ENCODE measurements around the gene UNC5C. TPM values are rescaled to one million over a fixed set of nuclear protein-coding genes. Genes with fewer than 3 reads are reported as not detected.
A peak's percentile ranks its signal among the peaks of the same experiment; 100 is the strongest.

Gene UNC5C
- total and polyA plus RNA-seq, 10 of the 15 experiments (the other 5 are each of a cell fraction or from before 2014, with no cell fraction given), result 0.02 to 2.0 (median 0.15) TPM; not detected in 1

DNA sequence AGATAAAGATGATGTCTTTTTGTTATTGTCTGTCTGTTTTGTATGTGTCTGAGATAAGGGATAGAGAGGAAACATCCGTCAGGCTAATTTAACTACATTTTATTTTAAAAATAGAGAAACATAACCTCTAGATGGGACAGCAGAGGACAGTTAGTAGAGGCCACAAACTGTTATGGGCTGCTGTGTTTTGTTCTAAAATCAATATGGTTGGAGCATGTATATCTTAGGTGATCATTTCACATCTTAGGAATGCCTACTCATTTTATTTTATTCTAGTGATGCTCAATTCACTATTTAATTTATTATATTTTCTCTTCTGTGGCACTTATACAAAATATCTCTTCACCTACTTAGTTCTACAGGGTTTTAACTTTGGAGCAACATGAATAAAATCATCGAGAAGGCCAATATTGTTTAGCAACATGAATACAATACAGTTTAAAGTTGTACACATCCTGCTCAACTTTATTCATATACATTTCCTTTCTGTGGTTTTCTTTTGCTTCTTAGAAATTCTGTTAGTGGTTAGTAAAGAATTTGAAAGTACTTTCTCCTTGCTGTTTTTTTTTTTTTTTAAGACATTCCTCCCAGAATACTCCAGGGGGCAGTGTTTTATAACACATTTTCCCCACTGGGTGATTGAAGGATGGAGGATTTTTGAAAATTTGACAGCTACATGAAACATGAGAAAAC, 392.9 kb downstream of the UNC5C start (continued):
- TF ChIP-seq ZNF217 (IDR thresholded peaks at IDR 0.05), result no peak
- TF ChIP-seq SMAD5 (IDR thresholded peaks at IDR 0.05; ENCODE audit: low read depth), result no peak
- no peak for TF ChIP-seq MYB (IDR thresholded peaks at IDR 0.05; ENCODE audit: borderline replicate concordance, low read depth, low read length)
- no peak for TF ChIP-seq CBX3 (IDR thresholded peaks at IDR 0.05; ENCODE audit: borderline replicate concordance, low read depth)
- TF ChIP-seq, protein P1, sequence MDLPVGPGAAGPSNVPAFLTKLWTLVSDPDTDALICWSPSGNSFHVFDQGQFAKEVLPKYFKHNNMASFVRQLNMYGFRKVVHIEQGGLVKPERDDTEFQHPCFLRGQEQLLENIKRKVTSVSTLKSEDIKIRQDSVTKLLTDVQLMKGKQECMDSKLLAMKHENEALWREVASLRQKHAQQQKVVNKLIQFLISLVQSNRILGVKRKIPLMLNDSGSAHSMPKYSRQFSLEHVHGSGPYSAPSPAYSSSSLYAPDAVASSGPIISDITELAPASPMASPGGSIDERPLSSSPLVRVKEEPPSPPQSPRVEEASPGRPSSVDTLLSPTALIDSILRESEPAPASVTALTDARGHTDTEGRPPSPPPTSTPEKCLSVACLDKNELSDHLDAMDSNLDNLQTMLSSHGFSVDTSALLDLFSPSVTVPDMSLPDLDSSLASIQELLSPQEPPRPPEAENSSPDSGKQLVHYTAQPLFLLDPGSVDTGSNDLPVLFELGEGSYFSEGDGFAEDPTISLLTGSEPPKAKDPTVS (IDR thresholded peaks at IDR 0.05; ENCODE audit: low read depth, low read length), result no peak
- no peak for TF ChIP-seq JUNB (IDR thresholded peaks at IDR 0.05)
- TF ChIP-seq SRF (IDR thresholded peaks at IDR 0.05; ENCODE audit: low read depth in 2 of 2, low read length in 2 of 2), result no peak
- no peak for TF ChIP-seq NFXL1 (IDR thresholded peaks at IDR 0.05; ENCODE audit: borderline replicate concordance)
- TF ChIP-seq CBFB (IDR thresholded peaks at IDR 0.05; ENCODE audit: low read depth), result no peak
- peak; percentile 31; the same call in 1 of the 2 replicates for TF ChIP-seq SMC3 (IDR thresholded peaks at IDR 0.05; ENCODE audit: borderline replicate concordance, low read length)
- no peak for TF ChIP-seq ZNF207 (IDR thresholded peaks at IDR 0.05; ENCODE audit: borderline replicate concordance)

DNA sequence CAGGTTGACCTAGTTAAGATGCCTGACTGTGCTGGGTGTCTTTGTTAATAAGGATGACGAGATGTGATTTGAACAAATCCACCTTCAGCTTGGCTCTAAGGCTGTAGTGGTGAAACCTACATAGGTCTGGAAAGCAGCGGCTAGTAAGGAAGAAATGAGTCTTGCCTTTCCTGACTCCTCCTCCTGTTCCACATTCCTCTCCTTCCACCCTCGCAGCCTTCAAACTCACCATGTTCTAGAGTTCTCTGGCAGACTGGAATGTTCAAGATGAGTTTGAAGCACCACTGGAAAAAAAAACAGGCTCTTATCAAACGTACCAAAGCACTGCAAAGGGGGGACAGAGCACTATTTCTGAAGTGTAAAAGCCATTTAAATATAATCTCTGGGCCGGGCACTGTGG, 395.6 kb downstream of the UNC5C start:
- intact Hi-C loops (cut with micrococcal nuclease; ENCODE audit: unreplicated experiment) (loop anchor here (10.0 kb wide), 1 partner anchor 2002 kb away; no protein-coding TSS in a partner anchor), in situ Hi-C loops (cut with MboI) (loop anchor here (25.0 kb wide), 1 partner anchor 884 kb away; no protein-coding TSS in a partner anchor)
- Histone ChIP-seq H3K4me1 (ENCODE audit: control insufficient read depth, insufficient read depth, low read length) (no peaks in the 10 kb centered on the region), H3K27ac (ENCODE audit: control insufficient read depth, insufficient read depth) (no peak overlapping the region), H3K36me3 (ENCODE audit: control insufficient read depth in 2 of 2, insufficient read depth in 2 of 2, low read length in 1 of 2) (no peaks in the 10 kb centered on the region), H4K20me1 (ENCODE audit: control insufficient read depth, insufficient read depth) (no peaks in the 10 kb centered on the region), H3K79me2 (ENCODE audit: control insufficient read depth, insufficient read depth, low read length) (no peaks in the 10 kb centered on the region), H3K27me3 (replicated peaks in 1 of 2; ENCODE audit: control insufficient read depth in 2 of 2, insufficient read depth in 2 of 2, low read length in 1 of 2) (no peaks in the 10 kb centered on the region; a peak in 1 of 4 replicates), H3K9ac (ENCODE audit: control insufficient read depth, insufficient read depth, low read length) (no peak overlapping the region), H2AFZ (ENCODE audit: control insufficient read depth, low read depth, low read length) (no peak overlapping the region; the same call in 1 of the 2 replicates), H3K4me2 (ENCODE audit: control insufficient read depth, insufficient read depth) (no peak overlapping the region), H3K4me3 (no peak overlapping the region), H3K9me3 (replicated peaks; ENCODE audit: control insufficient read depth, insufficient read depth, low read length) (no peaks in the 10 kb centered on the region)
- FAIRE-seq (no peak), DNase-seq (ENCODE audit: low read depth, low spot score) (no peak), ATAC-seq (no peak)
- TF ChIP-seq SMARCA5 (IDR thresholded peaks at IDR 0.05), result no peak
- CTCF ChIA-PET, result interaction anchor here (1.2 kb wide), 1 partner anchor 8 kb away, joined by 3 read pairs; no protein-coding TSS in a partner anchor
- BruUV-seq (replicated peaks), result no TSS peak
- RAD21 ChIA-PET (ENCODE audit: unreplicated experiment), result no interaction called here
- POLR2A ChIA-PET, result no interaction called here
- SMC1A ChIA-PET (ENCODE audit: uncharacterized antibody, unreplicated experiment), result no interaction called here
- 17% methylated on average over 5 of the region's 5 CpGs for WGBS (ENCODE audit: insufficient coverage, insufficient replicate concordance, low lambda C conversion rate, missing lambda C conversion rate)

Data from GM12878 (cell line).